Measurements from ENCODE around the gene DOCK3. TPM values are rescaled to one million over a fixed set of nuclear protein-coding genes. Genes with fewer than 3 reads are reported as not detected.

The DOCK3 gene
- total RNA-seq, 1 donor from 2014 or later: 6.0 TPM

GRCh38 chr3:51386852-51387229 is 712.1 kb downstream of the DOCK3 start:
- peak; percentile 42 for DNase-seq (ENCODE audit: low spot score)

DNA sequence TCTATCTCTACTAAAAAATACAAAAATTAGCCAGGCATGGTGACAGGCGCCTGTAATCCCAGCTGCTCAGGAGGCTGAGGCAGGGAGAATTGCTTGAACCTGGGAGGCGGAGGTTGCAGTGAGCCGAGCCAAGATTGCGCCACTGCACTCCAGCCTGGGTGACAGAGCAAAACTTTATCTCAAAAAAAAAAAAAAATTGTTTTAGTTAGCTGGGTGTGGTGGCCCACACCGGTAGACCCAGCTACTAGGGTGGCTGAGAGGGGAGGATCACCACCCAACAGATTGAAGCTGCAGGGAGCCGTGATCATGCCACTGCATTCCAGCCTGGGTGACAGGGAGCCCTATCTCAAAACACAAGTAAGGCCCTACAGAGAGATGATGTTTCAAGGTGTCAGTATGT is 712.6 kb downstream of the DOCK3 start:
- DNase-seq (ENCODE audit: low spot score): peak; percentile 37

DNA sequence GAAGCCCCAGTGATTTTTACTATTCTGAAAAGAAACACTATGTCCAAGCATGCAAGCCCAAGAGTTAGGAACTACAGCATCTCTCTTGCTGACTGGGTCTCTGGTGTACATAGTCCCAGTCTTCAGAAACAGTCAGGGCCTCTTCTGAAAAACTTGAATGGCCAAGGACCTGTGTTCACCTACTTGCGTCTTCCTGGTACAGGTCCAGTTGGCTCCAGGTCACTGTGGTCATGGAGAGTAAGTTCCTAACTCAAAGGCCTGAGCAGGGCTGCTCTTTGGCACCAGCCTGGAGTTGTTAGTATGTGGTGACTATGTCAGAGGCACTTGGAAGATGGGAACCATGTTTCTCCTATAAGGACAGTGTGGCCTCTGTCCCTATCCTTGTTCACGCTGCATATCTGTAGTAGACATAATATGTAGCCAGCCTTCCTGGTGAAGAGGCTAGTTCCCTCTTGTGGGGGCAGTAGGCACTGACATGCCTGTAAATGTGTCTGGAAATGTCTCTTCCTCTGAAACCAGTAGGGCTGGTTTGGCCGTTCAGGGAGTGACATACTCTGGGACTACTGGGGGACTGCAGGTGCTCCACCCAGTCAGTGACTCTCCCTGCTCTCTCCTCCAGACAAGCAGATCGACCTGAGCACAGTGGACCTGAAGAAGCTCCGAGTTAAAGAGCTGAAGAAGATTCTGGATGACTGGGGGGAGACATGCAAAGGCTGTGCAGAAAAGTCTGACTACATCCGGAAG is 713.7 kb downstream of the DOCK3 start:
- DNase-seq (ENCODE audit: low spot score): peak; percentile 84

DNA sequence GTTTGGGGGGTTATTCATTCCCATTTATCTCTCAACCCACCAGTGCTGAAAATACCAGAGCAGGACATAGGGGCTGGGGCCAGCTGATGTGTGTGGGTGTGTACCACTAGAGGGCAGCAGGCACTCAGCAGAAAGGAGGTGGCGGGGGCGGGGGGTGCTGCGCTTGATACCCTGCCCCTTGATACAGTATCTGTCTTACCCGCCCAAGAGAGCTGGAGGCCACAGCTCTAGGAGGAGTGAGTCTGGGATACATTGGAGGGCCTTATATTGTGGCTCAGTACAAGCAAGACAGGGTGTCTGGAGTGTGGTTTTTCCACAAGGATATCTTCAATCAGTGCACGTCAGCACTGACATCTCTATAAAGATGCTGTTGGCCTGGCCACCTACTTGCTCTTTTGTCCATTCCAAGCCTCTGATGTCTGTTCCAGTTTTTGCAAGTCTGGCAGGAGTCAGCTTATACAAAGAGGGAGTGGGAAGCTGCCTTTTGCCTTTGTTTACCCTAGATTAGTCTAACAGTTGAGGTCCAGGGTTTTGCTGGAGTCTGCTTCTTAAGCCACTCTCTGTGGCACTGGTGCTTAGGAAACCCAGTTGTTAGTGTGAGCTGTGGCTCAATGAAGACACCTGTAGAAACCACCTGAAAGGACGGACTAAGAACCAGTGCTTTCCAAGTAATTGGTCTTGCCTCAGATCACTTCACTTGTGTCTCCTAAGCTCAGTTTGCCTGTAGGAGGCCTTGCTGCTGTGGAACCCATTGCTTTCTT is 714.9 kb downstream of the DOCK3 start:
- DNase-seq (ENCODE audit: low spot score): peak; percentile 46

- peak; percentile 42 for DNase-seq (ENCODE audit: low spot score)
Observed at GRCh38 chr3:51390246-51391074, 715.7 kb downstream of the DOCK3 start.

DNA sequence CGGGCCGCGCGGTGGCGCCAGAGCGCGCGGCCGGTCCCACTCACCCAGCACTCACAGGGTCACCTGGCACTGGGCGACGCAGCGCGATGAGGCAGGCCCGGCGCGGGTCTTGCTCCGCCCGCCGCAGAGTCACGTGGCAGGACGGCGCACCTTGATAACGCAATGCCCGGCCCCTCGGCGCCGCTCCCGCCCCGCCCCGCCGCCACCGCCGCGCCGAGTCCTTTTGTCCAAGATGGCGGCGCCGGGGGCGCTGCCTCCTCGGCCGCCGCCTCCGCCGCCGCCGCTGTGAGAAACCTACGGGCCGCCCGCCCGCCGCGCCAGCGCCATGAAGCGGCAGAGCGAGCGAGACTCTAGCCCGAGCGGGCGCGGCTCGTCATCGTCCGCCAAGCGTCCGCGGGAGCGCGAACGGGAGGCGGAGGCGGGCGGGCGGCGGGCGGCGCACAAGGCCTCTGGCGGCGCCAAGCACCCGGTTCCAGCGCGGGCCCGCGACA is 716.4 kb downstream of the DOCK3 start, which contains the start of gene RBM15B:
RBM15B (plus strand) TSS at position 211 of the 491 bp plus-strand sequence; CDS start at position 326, 115 bp downstream.
- peak; percentile 98 for DNase-seq (ENCODE audit: low spot score)

DNA sequence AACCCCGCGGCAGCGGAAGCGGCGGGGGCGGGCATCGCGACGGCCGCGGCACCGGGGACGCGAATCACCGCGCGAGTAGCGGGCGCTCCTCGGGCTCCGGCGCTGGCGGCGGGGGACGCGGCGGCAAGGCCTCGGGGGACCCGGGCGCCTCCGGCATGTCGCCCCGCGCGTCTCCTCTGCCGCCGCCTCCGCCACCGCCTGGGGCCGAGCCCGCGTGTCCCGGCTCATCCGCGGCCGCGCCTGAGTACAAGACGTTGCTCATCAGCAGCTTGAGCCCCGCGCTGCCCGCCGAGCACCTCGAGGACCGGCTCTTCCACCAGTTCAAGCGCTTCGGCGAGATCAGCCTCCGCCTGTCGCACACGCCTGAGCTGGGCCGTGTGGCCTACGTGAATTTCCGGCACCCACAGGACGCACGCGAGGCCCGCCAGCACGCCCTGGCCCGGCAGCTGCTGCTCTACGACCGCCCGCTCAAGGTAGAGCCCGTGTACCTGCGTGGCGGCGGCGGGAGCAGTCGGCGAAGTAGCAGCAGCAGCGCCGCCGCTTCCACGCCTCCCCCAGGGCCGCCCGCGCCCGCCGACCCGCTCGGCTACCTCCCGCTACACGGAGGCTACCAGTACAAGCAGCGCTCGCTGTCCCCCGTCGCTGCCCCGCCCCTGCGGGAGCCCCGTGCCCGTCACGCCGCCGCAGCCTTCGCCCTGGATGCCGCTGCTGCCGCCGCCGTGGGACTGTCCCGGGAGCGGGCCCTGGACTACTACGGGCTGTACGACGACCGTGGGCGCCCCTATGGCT is 717.0 kb downstream of the DOCK3 start:
- DNase-seq (ENCODE audit: low spot score): peak; percentile 50

- DNase-seq (ENCODE audit: low spot score): no peak
Observed at GRCh38 chr3:51392355-51393133, 717.8 kb downstream of the DOCK3 start.

GRCh38 chr3:51393134-51393495 is 718.4 kb downstream of the DOCK3 start:
- no peak for DNase-seq (ENCODE audit: low spot score)

- DNase-seq (ENCODE audit: low spot score): no peak
Observed at GRCh38 chr3:51393564-51393963, 718.8 kb downstream of the DOCK3 start.

DNA sequence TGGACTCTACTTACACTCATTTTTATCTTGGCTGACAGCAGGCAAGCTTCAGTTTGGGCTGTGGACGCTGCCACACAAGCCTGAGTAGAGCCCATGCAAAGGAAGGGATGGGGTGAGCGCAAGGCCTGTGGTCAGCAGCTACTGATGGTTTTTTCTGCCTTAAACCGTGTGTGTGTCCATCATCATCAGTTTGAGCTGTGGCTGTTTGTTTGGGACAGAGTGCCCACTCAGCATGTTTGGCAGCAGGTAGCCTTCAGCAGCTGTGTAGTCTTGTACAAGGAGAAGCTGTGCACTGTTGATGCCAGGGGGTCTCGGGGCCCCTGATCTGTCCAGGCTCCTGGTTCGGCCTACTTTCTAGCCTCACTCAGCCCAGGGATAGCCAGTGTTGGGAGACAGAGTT is 719.8 kb downstream of the DOCK3 start:
- DNase-seq (ENCODE audit: low spot score): no peak

DNA sequence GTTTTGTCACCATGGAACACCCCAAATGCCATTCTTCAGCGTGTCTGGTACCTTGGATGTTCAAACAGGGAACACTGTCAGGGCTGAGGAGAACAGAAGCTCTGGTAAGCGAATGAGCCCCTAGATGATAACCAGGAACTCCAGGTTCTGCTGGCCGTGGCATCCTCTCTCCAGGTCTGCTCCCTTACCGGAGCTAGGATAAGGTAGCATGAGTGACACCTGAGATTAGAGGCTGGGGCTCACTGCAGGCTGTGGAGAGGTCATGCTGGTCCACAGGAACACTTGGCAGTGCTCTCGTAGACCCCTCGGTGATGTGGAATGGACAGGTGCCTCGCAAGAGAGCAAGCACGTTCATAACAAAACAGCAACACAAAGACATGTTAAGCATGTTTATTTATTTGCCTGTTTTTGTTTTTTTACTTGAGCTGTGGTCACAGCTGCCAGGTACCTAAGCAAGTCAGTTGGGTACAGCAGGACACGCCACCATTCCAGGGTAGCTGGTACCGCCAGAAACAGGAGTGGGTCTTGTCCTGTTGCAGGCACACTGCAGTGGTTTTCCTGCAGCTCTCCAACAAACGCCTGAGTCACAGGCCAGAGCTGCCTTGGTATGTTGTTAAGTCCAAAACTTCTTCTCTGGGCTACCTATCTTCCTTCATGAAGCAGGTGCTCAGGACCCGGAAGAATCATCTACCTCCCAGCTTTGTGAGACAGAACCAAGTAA is 720.9 kb downstream of the DOCK3 start:
- DNase-seq (ENCODE audit: low spot score): no peak

- DNase-seq (ENCODE audit: low spot score): no peak
Observed at GRCh38 chr3:51396401-51396800, 721.7 kb downstream of the DOCK3 start.

DNA sequence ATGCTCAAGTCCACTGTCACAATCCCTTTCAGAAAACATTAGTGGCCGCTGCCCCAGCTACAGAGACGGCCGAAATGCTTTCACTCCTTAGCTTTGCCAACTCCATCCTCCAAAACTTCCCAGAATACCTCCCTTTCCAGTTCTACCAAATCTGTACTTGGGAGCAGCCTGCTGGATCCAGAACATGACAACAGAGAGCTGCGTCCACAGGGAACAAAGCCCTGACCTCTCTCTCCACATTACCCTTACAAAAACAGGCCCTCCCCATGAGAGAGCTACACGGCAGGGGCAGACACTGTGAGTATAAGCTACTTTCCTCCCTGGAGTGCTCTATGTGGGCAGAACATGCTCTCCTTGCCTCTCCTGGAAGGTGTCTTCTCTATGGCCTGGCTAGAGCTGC is 722.7 kb downstream of the DOCK3 start:
- DNase-seq (ENCODE audit: low spot score): no peak

GRCh38 chr3:51398595-51399310 is 724.0 kb downstream of the DOCK3 start:
- no peak for DNase-seq (ENCODE audit: low spot score)

- DNase-seq (ENCODE audit: low spot score): peak; percentile 24
Observed at GRCh38 chr3:51400166-51400565, 725.4 kb downstream of the DOCK3 start.

DNA sequence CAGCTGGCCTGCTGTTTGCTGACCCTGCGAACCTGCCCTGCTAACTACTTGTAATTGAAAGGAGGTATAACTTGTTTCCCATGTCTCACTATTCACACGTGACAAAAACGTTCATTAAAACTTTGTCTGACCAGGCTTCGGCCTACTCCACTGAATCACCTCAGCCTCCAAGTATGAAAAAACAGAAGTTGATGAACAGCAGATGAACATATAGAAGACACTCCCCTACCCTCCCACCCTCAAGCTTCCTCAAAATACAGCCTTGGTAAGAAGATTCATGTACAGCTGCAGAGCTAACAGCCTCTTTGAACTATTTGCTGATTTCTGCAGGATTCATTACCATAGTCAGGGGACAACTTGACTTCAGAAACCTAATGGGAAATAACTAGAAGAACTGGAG is 727.0 kb downstream of the DOCK3 start:
- DNase-seq (ENCODE audit: low spot score): no peak

GRCh38 chr3:51403675-51404074 is 728.9 kb downstream of the DOCK3 start:
- DNase-seq (ENCODE audit: low spot score): no peak

DNA sequence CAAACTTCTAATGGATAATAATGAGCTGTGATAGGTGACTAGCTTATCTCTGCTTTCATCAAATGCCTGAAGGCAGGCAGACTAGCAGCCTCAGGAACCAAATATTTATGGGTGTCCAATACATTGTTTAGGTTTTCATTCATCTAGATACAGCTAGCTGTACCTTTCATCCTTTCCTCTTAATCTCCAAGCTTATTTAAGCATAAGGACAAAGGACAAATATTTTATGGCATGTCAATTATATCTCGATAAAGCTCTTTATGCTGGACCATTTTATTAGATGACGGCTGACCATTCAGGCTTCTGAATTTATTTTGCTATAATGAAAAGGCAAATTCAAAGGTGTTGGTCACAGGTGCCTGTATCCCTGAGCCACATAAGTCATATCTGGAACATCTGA is 733.3 kb downstream of the DOCK3 start:
- no peak for DNase-seq (ENCODE audit: low spot score)

Measured in ureter (tissue), 1 donor.